HG03196 (cell line): ENCODE measurements around the gene SSPN.

ENCODE experiments used
- ATAC-seq: cut with Tn5 transposase; IDR thresholded peaks from one replicate; pipeline ENCODE4 v1.9.1; 2021; ENCODE audit not compliant: unreplicated experiment

The SSPN gene

GRCh38 chr12:26185532-26186320 is 9.6 kb upstream of the SSPN start:
- ATAC-seq, result no peak

GRCh38 chr12:26187014-26187798 is 8.2 kb upstream of the SSPN start:
- ATAC-seq, result no peak

GRCh38 chr12:26188127-26188526 is 7.2 kb upstream of the SSPN start:
- ATAC-seq, result no peak

- ATAC-seq, result no peak
Observed at GRCh38 chr12:26188641-26189040, 6.7 kb upstream of the SSPN start.

- no peak for ATAC-seq
Observed at GRCh38 chr12:26192142-26192541, 3.2 kb upstream of the SSPN start.

- ATAC-seq, result no peak
Observed at GRCh38 chr12:26193539-26193938, 1.8 kb upstream of the SSPN start.

- ATAC-seq, result no peak
Observed at GRCh38 chr12:26195641-26196420, 458 bp downstream of the SSPN start.

- no peak for ATAC-seq
Observed at GRCh38 chr12:26196421-26196716, 996 bp downstream of the SSPN start.

- ATAC-seq, result no peak
Observed at GRCh38 chr12:26197832-26198231, 2.5 kb downstream of the SSPN start.

- no peak for ATAC-seq
Observed at GRCh38 chr12:26198742-26199141, 3.4 kb downstream of the SSPN start.

GRCh38 chr12:26203167-26203780 is 7.9 kb downstream of the SSPN start:
- no peak for ATAC-seq

- no peak for ATAC-seq
Observed at GRCh38 chr12:26204612-26205289, 9.4 kb downstream of the SSPN start.

- ATAC-seq, result no peak
Observed at GRCh38 chr12:26205298-26205697, 9.9 kb downstream of the SSPN start.

GRCh38 chr12:26205941-26206340 is 10.6 kb downstream of the SSPN start:
- no peak for ATAC-seq

GRCh38 chr12:26211331-26211730 is 16.0 kb downstream of the SSPN start:
- ATAC-seq, result no peak

GRCh38 chr12:26212396-26212795 is 17.0 kb downstream of the SSPN start:
- no peak for ATAC-seq

- no peak for ATAC-seq
Observed at GRCh38 chr12:26212988-26213387, 17.6 kb downstream of the SSPN start.

GRCh38 chr12:26214121-26214520 is 18.7 kb downstream of the SSPN start:
- no peak for ATAC-seq

- ATAC-seq, result no peak
Observed at GRCh38 chr12:26219736-26220135, 24.4 kb downstream of the SSPN start.

GRCh38 chr12:26224657-26225056 is 29.3 kb downstream of the SSPN start:
- no peak for ATAC-seq

- ATAC-seq, result no peak
Observed at GRCh38 chr12:26226122-26226521, 30.7 kb downstream of the SSPN start.
